Measurements from ENCODE around the gene SNAP25. TPM values are rescaled to one million over a fixed set of nuclear protein-coding genes. Genes with fewer than 3 reads are reported as not detected.

SNAP25 gene
- total RNA-seq, 1 experiment from 2014 or later = not detected

DNA sequence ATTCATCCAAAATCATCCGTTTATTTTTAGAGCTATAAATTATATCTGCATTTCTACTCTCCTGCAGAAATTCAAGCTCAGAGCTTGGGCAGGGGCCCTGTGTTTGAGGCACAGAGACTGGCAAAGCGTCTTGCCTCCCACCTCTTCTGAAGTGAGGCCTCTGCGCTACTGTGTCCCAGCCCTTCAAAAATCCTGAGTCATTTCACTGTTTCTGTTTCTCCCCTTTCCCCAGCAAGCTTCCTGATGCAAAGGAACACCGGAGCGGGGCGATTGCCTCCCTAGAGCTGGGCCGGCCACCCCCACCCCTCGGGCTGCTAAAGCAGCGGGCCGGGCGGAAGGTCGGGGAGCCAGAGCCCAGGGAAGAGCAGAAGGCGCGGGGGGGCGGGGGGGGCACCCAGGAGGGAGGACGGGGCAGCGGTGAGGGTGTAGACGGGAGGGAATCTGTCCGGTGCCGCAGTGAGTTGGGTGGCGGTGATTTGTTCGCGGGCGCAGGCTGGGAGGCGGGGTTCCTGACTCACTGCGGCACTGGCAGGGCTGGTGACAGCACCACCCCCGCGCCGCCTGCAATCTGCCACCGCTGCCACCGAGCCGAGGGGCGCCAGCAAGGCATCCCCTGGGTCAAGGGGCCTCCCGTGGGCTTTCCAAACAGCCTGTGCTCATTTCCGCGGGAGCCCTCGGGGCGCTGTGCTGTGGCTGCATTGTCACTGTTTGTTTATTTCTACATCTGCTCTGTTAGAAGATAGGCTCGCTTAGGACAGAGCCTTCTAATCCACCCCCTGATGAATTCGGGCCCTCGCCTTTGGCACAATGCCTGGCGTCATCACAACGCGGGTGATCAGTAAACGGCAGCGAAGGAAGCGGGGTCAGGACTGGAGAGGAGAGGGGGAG, 46.5 kb upstream of the SNAP25 start:
- peak overlapping the region; percentile 73 for H3K27ac ChIP-seq
- peak overlapping the region; percentile 93 for H3K4me2 ChIP-seq
- H3K4me1 ChIP-seq (replicated peaks; ENCODE audit: insufficient read depth) = peaks cover 10% of the 10 kb centered on the region
- BruUV-seq (replicated peaks) = no TSS peak
- no peak for TF ChIP-seq EZH2 (IDR thresholded peaks at IDR 0.05; ENCODE audit: low read depth)
- no peak for TF ChIP-seq CTCF (conservative IDR thresholded peaks at IDR 0.05)
- H3K9me3 ChIP-seq (ENCODE audit: insufficient read depth, low read depth) = no peaks in the 10 kb centered on the region; the same call in 1 of the 2 replicates
- DNase-seq = peak; percentile 35 to 40
- H3F3A ChIP-seq (ENCODE audit: insufficient read depth, low read depth) = no peaks in the 10 kb centered on the region; the same call in 1 of the 2 replicates
- peak overlapping the region; percentile 69 for H3K4me3 ChIP-seq
- H2AFZ ChIP-seq = peak overlapping the region; percentile 97
- no peaks in the 10 kb centered on the region for H4K20me1 ChIP-seq (ENCODE audit: insufficient read depth)
- CTCF ChIA-PET = interaction anchor here (0.6 kb wide), 1 partner anchor 15 kb away, joined by 3 read pairs; no protein-coding TSS in a partner anchor
- peaks cover 11% of the 10 kb centered on the region; the same call in 1 of the 2 replicates for H3K27me3 ChIP-seq (ENCODE audit: insufficient read depth, low read depth)
- no peaks in the 10 kb centered on the region for H3K36me3 ChIP-seq (ENCODE audit: low read depth)
- no peaks in the 10 kb centered on the region for H3K9me2 ChIP-seq (ENCODE audit: insufficient read depth)
- intact Hi-C loops (cut with micrococcal nuclease; ENCODE audit: unreplicated experiment) = no loop called here
- H3K79me2 ChIP-seq (ENCODE audit: low read depth) = no peaks in the 10 kb centered on the region
- POLR2A ChIA-PET (ENCODE audit: unreplicated experiment) = no interaction called here

DNA sequence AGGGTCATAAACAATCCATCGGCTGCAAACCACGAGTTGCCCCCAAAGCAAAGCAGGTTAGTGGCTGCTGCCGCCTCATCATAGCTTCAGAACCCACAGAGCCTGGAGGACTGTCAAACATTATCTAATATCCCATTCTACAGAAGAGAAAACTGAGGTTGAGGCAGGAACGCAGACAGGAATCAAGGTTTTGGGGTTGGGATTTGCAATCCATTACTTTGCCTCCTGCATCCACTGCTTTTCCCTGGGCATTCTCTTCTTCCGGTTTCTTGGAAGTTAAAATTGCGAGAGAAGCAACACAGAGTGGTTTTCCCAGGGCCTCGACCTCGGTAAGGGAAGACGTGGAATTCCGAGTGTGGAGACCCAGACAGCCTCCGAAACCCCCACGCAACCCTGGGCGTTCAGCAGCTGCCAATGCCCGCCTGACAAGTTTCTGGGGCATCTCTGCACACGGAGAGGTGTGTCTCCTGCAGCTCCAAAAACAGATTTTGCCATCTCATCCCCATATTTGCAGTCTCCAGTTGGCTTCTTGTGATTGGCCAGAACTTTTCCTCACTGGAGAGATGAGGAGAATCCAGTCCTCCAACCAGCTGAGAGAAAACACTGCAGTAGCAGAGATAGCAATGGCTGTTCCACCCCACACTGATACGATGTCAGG, 45.5 kb upstream of the SNAP25 start:
- no peak overlapping the region for H3K27ac ChIP-seq
- CTCF ChIA-PET = no interaction called here
- H3K27me3 ChIP-seq (ENCODE audit: insufficient read depth, low read depth) = 0 out of 2 replicates have a peak, but pooled peaks cover 2% of the 10 kb centered on the region
- intact Hi-C loops (cut with micrococcal nuclease; ENCODE audit: unreplicated experiment) = no loop called here
- H2AFZ ChIP-seq = peak overlapping the region; percentile 97; the same call in 1 of the 2 replicates
- POLR2A ChIA-PET (ENCODE audit: unreplicated experiment) = no interaction called here
- no peaks in the 10 kb centered on the region for H4K20me1 ChIP-seq (ENCODE audit: insufficient read depth)
- H3K4me2 ChIP-seq = peak overlapping the region; percentile 93
- no peak for DNase-seq
- no peaks in the 10 kb centered on the region; the same call in 1 of the 2 replicates for H3F3A ChIP-seq (ENCODE audit: insufficient read depth, low read depth)
- H3K79me2 ChIP-seq (ENCODE audit: low read depth) = no peaks in the 10 kb centered on the region
- H3K9me2 ChIP-seq (ENCODE audit: insufficient read depth) = no peaks in the 10 kb centered on the region
- no peak for TF ChIP-seq EZH2 (IDR thresholded peaks at IDR 0.05; ENCODE audit: low read depth)
- TF ChIP-seq CTCF (conservative IDR thresholded peaks at IDR 0.05) = no peak
- peaks cover 10% of the 10 kb centered on the region for H3K4me1 ChIP-seq (replicated peaks; ENCODE audit: insufficient read depth)
- no peaks in the 10 kb centered on the region for H3K36me3 ChIP-seq (ENCODE audit: low read depth)
- no peaks in the 10 kb centered on the region for H3K9me3 ChIP-seq (ENCODE audit: insufficient read depth, low read depth)
- H3K4me3 ChIP-seq = peak overlapping the region; percentile 69; the same call in 1 of the 2 replicates
- BruUV-seq (replicated peaks) = no TSS peak

DNA sequence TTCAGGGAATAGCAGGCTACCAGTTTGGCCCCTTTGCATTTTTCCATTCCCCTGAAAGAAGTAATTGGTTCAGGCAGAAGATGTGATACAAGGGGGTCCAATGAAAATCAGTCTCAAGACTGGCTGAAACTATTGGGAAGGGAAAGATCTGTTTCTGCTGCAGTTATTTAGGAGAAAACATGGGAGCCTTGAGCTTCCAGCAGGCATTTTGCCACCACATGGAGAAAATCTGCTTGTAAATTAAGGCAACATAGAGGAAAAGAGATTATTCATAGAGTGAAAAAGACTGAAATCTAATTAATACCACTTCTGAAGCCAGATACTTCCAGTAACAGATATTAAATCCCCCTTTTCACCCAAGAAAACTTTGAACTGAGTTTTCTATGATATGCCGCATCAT, 44.2 kb upstream of the SNAP25 start:
- no peaks in the 10 kb centered on the region; the same call in 1 of the 2 replicates for H3F3A ChIP-seq (ENCODE audit: insufficient read depth, low read depth)
- H3K4me2 ChIP-seq = no peak overlapping the region
- DNase-seq = no peak
- no peaks in the 10 kb centered on the region for H3K9me3 ChIP-seq (ENCODE audit: insufficient read depth, low read depth)
- TF ChIP-seq EZH2 (IDR thresholded peaks at IDR 0.05; ENCODE audit: low read depth) (no peak), CTCF (conservative IDR thresholded peaks at IDR 0.05) (no peak)
- BruUV-seq (replicated peaks) = no TSS peak
- H3K27me3 ChIP-seq (ENCODE audit: insufficient read depth, low read depth) = no peaks in the 10 kb centered on the region
- ChIA-PET CTCF (no interaction called here), POLR2A (ENCODE audit: unreplicated experiment) (no interaction called here)
- no peaks in the 10 kb centered on the region for H3K79me2 ChIP-seq (ENCODE audit: low read depth)
- intact Hi-C loops (cut with micrococcal nuclease; ENCODE audit: unreplicated experiment) = no loop called here
- H3K36me3 ChIP-seq (ENCODE audit: low read depth) = no peaks in the 10 kb centered on the region
- no peak overlapping the region for H2AFZ ChIP-seq
- H3K27ac ChIP-seq = no peak overlapping the region
- H3K4me1 ChIP-seq (replicated peaks; ENCODE audit: insufficient read depth) = peaks cover 10% of the 10 kb centered on the region
- no peaks in the 10 kb centered on the region for H3K9me2 ChIP-seq (ENCODE audit: insufficient read depth)
- no peak overlapping the region for H3K4me3 ChIP-seq
- H4K20me1 ChIP-seq (ENCODE audit: insufficient read depth) = no peaks in the 10 kb centered on the region

Measured in PC-9 (cell line).